GM21825 (cell line): ENCODE results near the gene SREBF1.

ENCODE experiments used
- ATAC-seq: cut with Tn5 transposase; IDR thresholded peaks from one replicate; pipeline ENCODE4 v1.9.1; 2021; ENCODE audit warnings: mild to moderate bottlenecking, moderate library complexity; ENCODE audit not compliant: unreplicated experiment

Gene SREBF1

GRCh38 chr17:17859909-17860765 is 23.4 kb upstream of the SREBF1 start:
- no peak for ATAC-seq

- ATAC-seq, result no peak
Measured at GRCh38 chr17:17857496-17857895, 20.7 kb upstream of the SREBF1 start.

GRCh38 chr17:17856386-17856785 is 19.6 kb upstream of the SREBF1 start:
- ATAC-seq, result no peak

GRCh38 chr17:17855976-17856375 is 19.2 kb upstream of the SREBF1 start:
- ATAC-seq, result no peak

GRCh38 chr17:17853811-17854447 is 17.1 kb upstream of the SREBF1 start:
- no peak for ATAC-seq

- ATAC-seq, result no peak
Measured at GRCh38 chr17:17852930-17853329, 16.1 kb upstream of the SREBF1 start.

- ATAC-seq, result no peak
Measured at GRCh38 chr17:17851103-17852002, 14.6 kb upstream of the SREBF1 start.

- ATAC-seq, result no peak
Measured at GRCh38 chr17:17849845-17850373, 13.1 kb upstream of the SREBF1 start.

- peak; percentile 39 for ATAC-seq
Measured at GRCh38 chr17:17849147-17849820, 12.5 kb upstream of the SREBF1 start.

GRCh38 chr17:17848311-17849082 is 11.7 kb upstream of the SREBF1 start:
- no peak for ATAC-seq

GRCh38 chr17:17847726-17848125 is 10.9 kb upstream of the SREBF1 start:
- ATAC-seq, result no peak

- no peak for ATAC-seq
Measured at GRCh38 chr17:17847118-17847689, 10.4 kb upstream of the SREBF1 start.

GRCh38 chr17:17846645-17847044 is 9.9 kb upstream of the SREBF1 start:
- ATAC-seq, result no peak

- ATAC-seq, result no peak
Measured at GRCh38 chr17:17846003-17846402, 9.2 kb upstream of the SREBF1 start.

GRCh38 chr17:17845046-17845775 is 8.4 kb upstream of the SREBF1 start:
- no peak for ATAC-seq

- no peak for ATAC-seq
Measured at GRCh38 chr17:17844500-17844899, 7.7 kb upstream of the SREBF1 start.

GRCh38 chr17:17844079-17844478 is 7.3 kb upstream of the SREBF1 start:
- ATAC-seq, result no peak

- no peak for ATAC-seq
Measured at GRCh38 chr17:17843096-17843495, 6.3 kb upstream of the SREBF1 start.
